Esophagus (tissue), 2 donors: Measurements from ENCODE around the gene PLEKHM3. TPM values are rescaled to one million over a fixed set of nuclear protein-coding genes. Genes with fewer than 3 reads are reported as not detected.

Experiments used
- H3K27ac ChIP-seq, 2 donors: one replicate each; pipeline ENCODE4 v1.5.1; 2013; ENCODE audit warnings: low read depth in 2 of 2, mild to moderate bottlenecking in 2 of 2, inconsistent platforms in 1 of 2, low read length in 1 of 2, moderate library complexity in 1 of 2
- H3K27me3 ChIP-seq, 2 donors: one replicate each; pipeline ENCODE4 v1.6.1; 2013; ENCODE audit warnings: low read length in 2 of 2, control low read depth in 1 of 2, mild to moderate bottlenecking in 1 of 2; ENCODE audit not compliant: insufficient read depth in 2 of 2, control insufficient read depth in 1 of 2
- H3K36me3 ChIP-seq, 2 donors: one replicate each; pipeline ENCODE4 v1.6.1; 2013; ENCODE audit warnings: low read length in 1 of 2; ENCODE audit not compliant: control insufficient read depth in 2 of 2, insufficient read depth in 2 of 2
- H3K4me1 ChIP-seq, 2 donors: one replicate each; pipeline ENCODE4 v1.6.1; 2013; ENCODE audit warnings: low read length in 1 of 2; ENCODE audit not compliant: control insufficient read depth in 2 of 2, insufficient read depth in 2 of 2
- H3K4me3 ChIP-seq, 2 donors: one replicate each; pipeline ENCODE4 v1.5.1; 2013; ENCODE audit warnings: low read length in 2 of 2, mild to moderate bottlenecking in 2 of 2, low read depth in 1 of 2, moderate library complexity in 1 of 2
- H3K9me3 ChIP-seq, 2 donors: one replicate each; pipeline ENCODE4 v1.6.1; 2013; ENCODE audit warnings: mild to moderate bottlenecking in 2 of 2, low read depth in 1 of 2, low read length in 1 of 2, moderate library complexity in 1 of 2; ENCODE audit not compliant: control insufficient read depth in 2 of 2, insufficient read depth in 1 of 2
- WGBS, 2 donors: extraction: QIAGEN DNeasy Blood & Tissue Kit; methylation state at CpG; one replicate each; pipeline ENCODE4 v1.1.7; 2013; 5-methylcytosine and 5-hydroxymethylcytosine counted together
- polyA plus RNA-seq, 2 donors: library from polyadenylated mRNA; stranded (reverse); fragments of 200-250 nt; gene quantifications; one replicate each; pipeline ENCODE4 v1.2.3, GENCODE V29; 2013
- donor health status: healthy with polysubstance abuse.
- donor health status: Bipolar disorder and iron deficiency.

PLEKHM3 gene
- polyA plus RNA-seq, 2 donors = 1.7 to 1.9 TPM

GRCh38 chr2:207845202-207845864, 180.0 kb downstream of the PLEKHM3 start:
- H3K36me3 ChIP-seq = no peaks in the 10 kb centered on the region
- no peaks in the 10 kb centered on the region for H3K4me1 ChIP-seq
- H3K27ac ChIP-seq = no peak overlapping the region
- WGBS, 2 donors = 64 to 82% methylated on average over 3 of the region's 3 CpGs
- H3K9me3 ChIP-seq = no peaks in the 10 kb centered on the region
- no peak overlapping the region for H3K4me3 ChIP-seq
- no peaks in the 10 kb centered on the region for H3K27me3 ChIP-seq

- Histone ChIP-seq H3K27me3 (no peaks in the 10 kb centered on the region), H3K9me3 (no peaks in the 10 kb centered on the region), H3K4me1 (no peaks in the 10 kb centered on the region), H3K36me3 (no peaks in the 10 kb centered on the region), H3K27ac (no peak overlapping the region), H3K4me3 (no peak overlapping the region)
- 60 to 77% methylated on average over 2 of the region's 2 CpGs for WGBS, 2 donors
Observed at GRCh38 chr2:207844648-207845047, 180.7 kb downstream of the PLEKHM3 start.

GRCh38 chr2:207840101-207840500, 185.2 kb downstream of the PLEKHM3 start:
- Histone ChIP-seq H3K9me3 (no peaks in the 10 kb centered on the region), H3K27ac (no peak overlapping the region), H3K36me3 (no peaks in the 10 kb centered on the region), H3K4me3 (no peak overlapping the region), H3K4me1 (peaks cover 0 to 4% of the 10 kb centered on the region in 2 donors), H3K27me3 (no peaks in the 10 kb centered on the region)
- WGBS, 2 donors = 87 to 89% methylated on average over 1 of the region's 1 CpG

- no peaks in the 10 kb centered on the region for H3K36me3 ChIP-seq
- 97 to 98% methylated on average over 3 of the region's 3 CpGs for WGBS, 2 donors
- H3K9me3 ChIP-seq = no peaks in the 10 kb centered on the region
- no peaks in the 10 kb centered on the region for H3K27me3 ChIP-seq
- H3K4me1 ChIP-seq = peaks cover 0 to 4% of the 10 kb centered on the region in 2 donors
- H3K27ac ChIP-seq = no peak overlapping the region
- H3K4me3 ChIP-seq = no peak overlapping the region
Observed at GRCh38 chr2:207839575-207839974, 185.8 kb downstream of the PLEKHM3 start.

GRCh38 chr2:207839028-207839427, 186.3 kb downstream of the PLEKHM3 start:
- Histone ChIP-seq H3K4me1 (peaks cover 0 to 4% of the 10 kb centered on the region in 2 donors), H3K4me3 (no peak overlapping the region), H3K9me3 (no peaks in the 10 kb centered on the region), H3K36me3 (no peaks in the 10 kb centered on the region), H3K27ac (no peak overlapping the region), H3K27me3 (no peaks in the 10 kb centered on the region)
- WGBS, 2 donors = 92 to 100% methylated on average over 1 of the region's 1 CpG

GRCh38 chr2:207836521-207837133, 188.7 kb downstream of the PLEKHM3 start:
- Histone ChIP-seq H3K4me3 (no peak overlapping the region), H3K27me3 (no peaks in the 10 kb centered on the region), H3K4me1 (peaks cover 0 to 4% of the 10 kb centered on the region in 2 donors), H3K36me3 (no peaks in the 10 kb centered on the region), H3K27ac (no peak overlapping the region), H3K9me3 (no peaks in the 10 kb centered on the region)
- 56 to 57% methylated on average over 7 of the region's 7 CpGs for WGBS, 2 donors

GRCh38 chr2:207835805-207836204, 189.5 kb downstream of the PLEKHM3 start:
- Histone ChIP-seq H3K36me3 (no peaks in the 10 kb centered on the region), H3K27me3 (no peaks in the 10 kb centered on the region), H3K9me3 (no peaks in the 10 kb centered on the region), H3K27ac (no peak overlapping the region), H3K4me1 (peaks cover 0 to 4% of the 10 kb centered on the region in 2 donors), H3K4me3 (no peak overlapping the region)
- 93 to 95% methylated on average over 1 of the region's 1 CpG for WGBS, 2 donors

GRCh38 chr2:207833251-207833751, 192.0 kb downstream of the PLEKHM3 start:
- no peaks in the 10 kb centered on the region for H3K9me3 ChIP-seq
- no peaks in the 10 kb centered on the region for H3K36me3 ChIP-seq
- peaks cover 3 to 4% of the 10 kb centered on the region in 2 donors for H3K4me1 ChIP-seq
- no peak overlapping the region for H3K4me3 ChIP-seq
- 84 to 88% methylated on average over 3 of the region's 3 CpGs for WGBS, 2 donors
- no peak overlapping the region for H3K27ac ChIP-seq
- no peaks in the 10 kb centered on the region for H3K27me3 ChIP-seq

GRCh38 chr2:207831584-207832248, 193.6 kb downstream of the PLEKHM3 start:
- Histone ChIP-seq H3K36me3 (peaks cover 0 to 3% of the 10 kb centered on the region in 2 donors), H3K4me3 (no peak overlapping the region), H3K4me1 (peaks cover 3% of the 10 kb centered on the region in 2 donors), H3K9me3 (no peaks in the 10 kb centered on the region), H3K27ac (no peak overlapping the region), H3K27me3 (no peaks in the 10 kb centered on the region)
- WGBS, 2 donors = 88 to 99% methylated on average over 8 of the region's 8 CpGs
